ENCODE measurements around the gene PIK3C3.
A peak's percentile ranks its signal among the peaks of the same experiment; 100 is the strongest.

The PIK3C3 gene

DNA sequence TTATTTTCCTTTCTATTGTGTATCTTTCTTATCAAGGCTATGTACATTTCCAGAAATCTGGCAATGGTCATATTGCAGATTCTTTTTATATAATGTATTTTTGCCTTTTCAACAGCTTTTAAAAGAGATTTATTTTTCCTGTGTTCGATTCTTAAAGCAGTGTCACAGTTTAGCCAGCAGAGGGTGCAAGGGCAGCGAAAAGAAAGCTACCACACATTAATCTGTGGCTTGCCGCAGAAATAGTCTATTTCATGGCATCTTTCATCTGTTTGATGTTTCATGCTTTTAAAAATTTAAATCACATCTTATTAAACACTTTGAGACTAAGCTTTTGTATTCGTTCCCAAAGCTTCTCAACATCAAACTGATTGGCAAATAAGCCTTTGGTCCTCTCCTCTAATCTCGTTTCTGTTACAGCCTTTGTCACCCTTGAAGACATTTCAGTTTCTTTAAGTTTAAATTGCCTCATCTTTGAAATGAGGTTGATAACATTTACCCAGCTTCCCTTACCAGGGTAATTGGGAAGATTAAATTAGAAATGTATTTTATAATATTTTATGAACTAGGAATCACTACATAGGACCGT, 73.3 kb downstream of the PIK3C3 start:
- no peak overlapping the region for H3K4me3 ChIP-seq (ENCODE audit: low read depth, low read length)
- TF ChIP-seq, protein P1, sequence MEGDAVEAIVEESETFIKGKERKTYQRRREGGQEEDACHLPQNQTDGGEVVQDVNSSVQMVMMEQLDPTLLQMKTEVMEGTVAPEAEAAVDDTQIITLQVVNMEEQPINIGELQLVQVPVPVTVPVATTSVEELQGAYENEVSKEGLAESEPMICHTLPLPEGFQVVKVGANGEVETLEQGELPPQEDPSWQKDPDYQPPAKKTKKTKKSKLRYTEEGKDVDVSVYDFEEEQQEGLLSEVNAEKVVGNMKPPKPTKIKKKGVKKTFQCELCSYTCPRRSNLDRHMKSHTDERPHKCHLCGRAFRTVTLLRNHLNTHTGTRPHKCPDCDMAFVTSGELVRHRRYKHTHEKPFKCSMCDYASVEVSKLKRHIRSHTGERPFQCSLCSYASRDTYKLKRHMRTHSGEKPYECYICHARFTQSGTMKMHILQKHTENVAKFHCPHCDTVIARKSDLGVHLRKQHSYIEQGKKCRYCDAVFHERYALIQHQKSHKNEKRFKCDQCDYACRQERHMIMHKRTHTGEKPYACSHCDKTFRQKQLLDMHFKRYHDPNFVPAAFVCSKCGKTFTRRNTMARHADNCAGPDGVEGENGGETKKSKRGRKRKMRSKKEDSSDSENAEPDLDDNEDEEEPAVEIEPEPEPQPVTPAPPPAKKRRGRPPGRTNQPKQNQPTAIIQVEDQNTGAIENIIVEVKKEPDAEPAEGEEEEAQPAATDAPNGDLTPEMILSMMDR (conservative IDR thresholded peaks at IDR 0.05; ENCODE audit: low read depth, low read length): peak; percentile 89
- peak; percentile 69 for DNase-seq (ENCODE audit: low read depth)

DNA sequence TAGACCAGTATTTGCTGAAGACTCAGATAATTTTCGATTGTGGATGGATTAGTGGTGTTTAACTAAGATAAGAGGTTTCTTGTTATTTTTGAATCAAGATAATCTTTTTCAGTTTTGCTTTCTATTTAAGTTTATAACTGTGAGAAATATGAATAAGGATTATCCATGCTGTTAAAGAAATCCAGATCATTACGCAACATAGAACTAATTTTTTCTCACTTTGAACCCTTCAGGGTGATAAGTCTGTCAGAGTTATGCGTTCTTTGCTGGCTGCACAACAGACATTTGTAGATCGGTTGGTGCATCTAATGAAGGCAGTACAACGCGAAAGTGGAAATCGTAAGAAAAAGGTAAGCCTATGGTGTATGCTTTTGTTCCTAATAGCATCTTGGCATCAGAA, 74.1 kb downstream of the PIK3C3 start:
- no peak for DNase-seq (ENCODE audit: low read depth)
- TF ChIP-seq, protein P1 (conservative IDR thresholded peaks at IDR 0.05; ENCODE audit: low read depth, low read length): no peak
- no peak overlapping the region for H3K4me3 ChIP-seq (ENCODE audit: low read depth, low read length)

GRCh38 chr18:42030586-42031182, 75.7 kb downstream of the PIK3C3 start:
- H3K4me3 ChIP-seq (ENCODE audit: low read depth, low read length): no peak overlapping the region
- TF ChIP-seq, protein P1 (conservative IDR thresholded peaks at IDR 0.05; ENCODE audit: low read depth, low read length): peak; percentile 92
- peak; percentile 63 for DNase-seq (ENCODE audit: low read depth)

DNA sequence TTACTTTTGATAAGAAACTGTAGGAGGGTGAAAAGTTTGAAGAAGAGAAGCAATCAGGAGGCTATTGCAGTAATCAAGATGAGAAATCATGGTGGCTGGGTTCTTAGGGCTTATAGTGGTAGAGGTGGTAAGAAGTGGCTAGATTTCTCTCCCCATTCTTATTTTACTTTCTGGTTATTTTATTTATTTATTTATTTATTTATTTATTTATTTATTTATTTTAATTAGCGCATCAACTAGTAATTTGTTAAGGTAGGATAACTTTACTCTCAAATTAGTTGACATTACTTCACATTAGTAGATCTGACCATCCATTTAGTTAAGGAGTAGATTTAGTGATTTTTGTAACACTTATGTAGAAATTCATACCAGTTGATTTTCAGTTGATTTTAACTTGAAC, 77.4 kb downstream of the PIK3C3 start:
- no peak overlapping the region for H3K4me3 ChIP-seq (ENCODE audit: low read depth, low read length)
- DNase-seq (ENCODE audit: low read depth): no peak
- TF ChIP-seq, protein P1 (conservative IDR thresholded peaks at IDR 0.05; ENCODE audit: low read depth, low read length): no peak

DNA sequence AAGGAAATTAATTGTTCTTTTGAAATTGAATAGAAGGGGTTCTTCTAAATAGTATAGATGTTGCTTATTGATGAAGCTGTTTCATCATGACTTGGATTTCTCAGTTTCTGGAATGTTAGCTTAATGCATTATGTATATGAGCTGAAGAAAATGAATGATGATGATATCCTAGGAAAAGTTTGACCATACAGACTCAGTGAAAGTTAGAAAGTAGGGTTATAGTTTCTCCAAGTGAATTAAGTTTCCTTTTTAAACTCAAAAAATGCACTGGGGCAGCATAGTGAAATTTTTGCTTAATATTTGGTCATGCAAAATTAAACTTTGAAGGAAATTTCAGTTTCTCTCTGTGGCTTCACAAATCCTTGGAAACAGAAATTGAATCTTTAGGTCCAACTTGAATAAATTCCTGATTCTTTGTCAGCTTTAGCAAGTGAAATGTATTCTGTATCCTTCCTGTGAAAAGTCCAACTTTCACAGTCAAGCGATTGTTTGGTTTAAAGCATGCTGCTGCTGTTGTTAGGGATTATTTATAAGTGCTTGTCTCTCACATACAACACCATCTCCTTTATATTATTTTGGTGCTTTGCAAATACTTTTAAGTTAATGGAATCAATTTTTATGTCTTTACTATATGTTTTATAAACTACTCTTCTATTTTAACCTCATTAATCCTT, 78.2 kb downstream of the PIK3C3 start:
- DNase-seq (ENCODE audit: low read depth): no peak
- TF ChIP-seq, protein P1 (conservative IDR thresholded peaks at IDR 0.05; ENCODE audit: low read depth, low read length): no peak
- H3K4me3 ChIP-seq (ENCODE audit: low read depth, low read length): no peak overlapping the region

GRCh38 chr18:42038936-42039335, 83.9 kb downstream of the PIK3C3 start:
- peak; percentile 83 for DNase-seq (ENCODE audit: low read depth)

More at GRCh38 chr18:42038936-42039335, 83.9 kb downstream of the PIK3C3 start:
- no peak overlapping the region for H3K4me3 ChIP-seq (ENCODE audit: low read depth, low read length)
- TF ChIP-seq, protein P1 (conservative IDR thresholded peaks at IDR 0.05; ENCODE audit: low read depth, low read length): no peak

Data from choroid plexus epithelial cell (primary cell).